ENCODE results near the gene DNAAF5. TPM values are rescaled to one million over a fixed set of nuclear protein-coding genes. Genes with fewer than 3 reads are reported as not detected.

DNAAF5 gene
- total and polyA plus RNA-seq, 9 of the 15 experiments (the other 6 are each of a cell fraction or from before 2014, with no cell fraction given), result 3.1 to 69.7 (median 19.1) TPM

GRCh38 chr7:725223-726005, 1.1 kb upstream of the DNAAF5 start (continued):
- TF ChIP-seq EGR1 (conservative IDR thresholded peaks at IDR 0.05), result peak; percentile 78
- peak; percentile 52 for TF ChIP-seq RBBP5 (IDR thresholded peaks at IDR 0.05; ENCODE audit: borderline replicate concordance, insufficient read depth, low read length, poor library complexity, severe bottlenecking)
- TF ChIP-seq BCOR (IDR thresholded peaks at IDR 0.05), result no peak; the same call in 1 of the 2 replicates
- TF ChIP-seq CREM (IDR thresholded peaks at IDR 0.05; ENCODE audit: low read depth), result peak; percentile 36; the same call in 1 of the 2 replicates
- no peak for TF ChIP-seq ZNF3 (CRISPR knock-in tag; IDR thresholded peaks at IDR 0.05)
- no peak for TF ChIP-seq MEIS2 (IDR thresholded peaks at IDR 0.05; ENCODE audit: partially characterized antibody)
- TF ChIP-seq DEAF1 (CRISPR knock-in tag; IDR thresholded peaks at IDR 0.05), result 0 out of 2 replicates have a peak, but pooled peaks have one; percentile 12
- TF ChIP-seq SAFB (IDR thresholded peaks at IDR 0.05; ENCODE audit: borderline replicate concordance, low read depth, low read length), result no peak
- peak; percentile 87 for TF ChIP-seq SOX6 (IDR thresholded peaks at IDR 0.05)
- TF ChIP-seq FOXP4 (CRISPR knock-in tag; IDR thresholded peaks at IDR 0.05; ENCODE audit: borderline replicate concordance), result no peak
- TF ChIP-seq ZNF398 (CRISPR knock-in tag; IDR thresholded peaks at IDR 0.05), result no peak
- TF ChIP-seq ZZZ3 (IDR thresholded peaks at IDR 0.05), result no peak
- no peak for TF ChIP-seq SREBF2 (CRISPR knock-in tag; IDR thresholded peaks at IDR 0.05)
- TF ChIP-seq ZNF134 (CRISPR knock-in tag; conservative IDR thresholded peaks at IDR 0.05), result 0 out of 2 replicates have a peak, but pooled peaks have one; percentile 39
- no peak; the same call in 1 of the 2 replicates for TF ChIP-seq CBX5 (IDR thresholded peaks at IDR 0.05; ENCODE audit: borderline replicate concordance, low read depth)
- peak; percentile 97 for TF ChIP-seq KLF16 (IDR thresholded peaks at IDR 0.05)
- peak; percentile 59 to 63; a peak in 2 of 4 replicates for TF ChIP-seq ARNT (IDR thresholded peaks at IDR 0.05)
- TF ChIP-seq HSF4 (CRISPR knock-in tag; IDR thresholded peaks at IDR 0.05; ENCODE audit: borderline replicate concordance), result no peak
- no peak for TF ChIP-seq MAFG (tag; conservative IDR thresholded peaks at IDR 0.05)
- TF ChIP-seq HMG20B (CRISPR knock-in tag; IDR thresholded peaks at IDR 0.05), result no peak
- no peak; the same call in 1 of the 2 replicates for TF ChIP-seq SP1 (CRISPR knock-in tag; IDR thresholded peaks at IDR 0.05)
- TF ChIP-seq ZNF239 (CRISPR knock-in tag; IDR thresholded peaks at IDR 0.05), result no peak
- TF ChIP-seq PML (IDR thresholded peaks at IDR 0.05; ENCODE audit: low read length), result peak; percentile 96
- TF ChIP-seq CXXC5 (CRISPR knock-in tag; IDR thresholded peaks at IDR 0.05), result 0 out of 2 replicates have a peak, but pooled peaks have one; percentile 20

Data from K562 (cell line).